Activated CD8-positive, alpha-beta T cell treated with anti-CD3 and anti-CD28 coated beads for 36 hours (primary cell): Measurements from ENCODE around the gene XCL2. TPM values are rescaled to one million over a fixed set of nuclear protein-coding genes. Genes with fewer than 3 reads are reported as not detected.
"Not testable (repeated sequence)": the region's sequence is repeated elsewhere in the genome, so short reads cannot be mapped to it uniquely, and the experiment has no call there.

Source experiments
- ATAC-seq: fragments of 200-7000 bp; cut with Tn5 transposase; one replicate; pipeline ENCODE4 v1.10.0; 2021; ENCODE audit warnings: mild to moderate bottlenecking, moderate library complexity
- CTCF ChIA-PET: fragments of 350-600 bp; sonication (Branson Sonifier 250); formaldehyde crosslinking; loops from one replicate; lab custom pipeline; 2021; ENCODE audit warnings: antibody characterized with exemption; lab: Charles Lee
- POLR2A ChIA-PET: fragments of 350-600 bp; sonication (Branson Sonifier 250); formaldehyde crosslinking; loops from one replicate; lab custom pipeline; 2021; ENCODE audit warnings: antibody characterized with exemption; lab: Charles Lee
- DNase-seq: peaks from one replicate; pipeline ENCODE4 v3.0.0-alpha.2; 2020
- H3K27ac Mint-ChIP-seq: one replicate; pipeline ENCODE4 v1.8.0; 2021; ENCODE audit warnings: mild to moderate bottlenecking, mixed read lengths
- H3K27me3 Mint-ChIP-seq: one replicate; pipeline ENCODE4 v1.8.0; 2021; ENCODE audit warnings: mixed read lengths
- H3K36me3 Mint-ChIP-seq: one replicate; pipeline ENCODE4 v1.8.0; 2021; ENCODE audit warnings: low read depth, mixed read lengths
- H3K4me1 Mint-ChIP-seq: one replicate; pipeline ENCODE4 v1.8.0; 2021; ENCODE audit warnings: low read depth, mixed read lengths
- H3K4me3 Mint-ChIP-seq: one replicate; pipeline ENCODE4 v1.8.0; 2021; ENCODE audit warnings: mild to moderate bottlenecking, moderate library complexity, mixed read lengths
- H3K9me3 Mint-ChIP-seq: one replicate; pipeline ENCODE4 v1.8.0; 2021; ENCODE audit warnings: mixed read lengths
- intact Hi-C: fragments of 100-400 bp; cut with micrococcal nuclease; formaldehyde crosslinking; loops from one replicate; pipeline ENCODE4 v1.10.0; 2022
- total RNA-seq, 2 experiments: library from RNA; stranded (reverse); gene quantifications; one replicate each; pipeline ENCODE4 v1.2.3, GENCODE V29; 2021
- TF ChIP-seq, protein P1 (sequence below): fragments of 200-600 bp; IDR thresholded peaks from one replicate; pipeline ENCODE4 v1.8.0; 2022; ENCODE audit warnings: antibody characterized with exemption, mild to moderate bottlenecking

Gene XCL2, protein sequence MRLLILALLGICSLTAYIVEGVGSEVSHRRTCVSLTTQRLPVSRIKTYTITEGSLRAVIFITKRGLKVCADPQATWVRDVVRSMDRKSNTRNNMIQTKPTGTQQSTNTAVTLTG
- total RNA-seq, result 100 to 1,000 TPM; 188 to 191 TPM

DNA sequence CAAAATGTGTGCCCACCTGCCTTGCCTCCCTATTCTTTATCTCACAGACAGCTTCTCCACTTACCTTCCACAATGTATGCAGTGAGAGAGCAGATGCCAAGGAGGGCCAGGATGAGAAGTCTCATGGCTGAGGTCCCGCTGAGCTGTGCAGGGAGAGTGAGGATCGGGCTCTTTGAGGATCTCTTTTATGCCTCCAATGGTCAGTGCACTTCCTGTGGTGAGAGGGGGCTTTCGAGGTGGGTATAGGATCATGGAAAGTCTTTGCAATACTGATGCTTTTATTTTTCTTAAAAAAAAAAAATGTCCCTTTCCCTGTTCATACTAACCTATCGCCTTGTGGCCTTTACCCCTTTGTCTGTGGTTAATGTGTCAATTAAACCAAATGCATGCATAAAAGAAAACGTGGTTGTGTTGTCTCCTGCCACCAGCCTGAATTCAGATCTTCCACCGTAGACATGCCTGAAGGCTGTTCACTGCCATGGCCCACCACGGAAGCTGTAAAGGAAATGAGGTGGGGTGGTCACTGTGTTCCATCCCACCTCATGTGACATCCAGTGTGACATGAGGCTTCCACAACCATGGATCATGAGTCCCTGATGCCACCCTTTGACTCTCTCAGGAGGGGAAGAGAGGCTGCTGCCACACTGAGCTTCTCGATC, at the start of gene XCL2:
TSS of gene XCL2 (minus strand) at position 158 of the 659 bp plus-strand sequence. CDS start at position 125, 33 bp downstream.
- ATAC-seq (peak; percentile 80), DNase-seq (peak; percentile 54)
- Mint-ChIP-seq H3K36me3 (peaks cover 41% of the 10 kb centered on the region), H3K27ac (peak within 1 kb of the TSS; percentile 98), H3K4me3 (peak within 1 kb of the TSS; percentile 86), H3K4me1 (peaks cover 31% of the 10 kb centered on the region)
- H3K27me3 Mint-ChIP-seq, H3K9me3 Mint-ChIP-seq, intact Hi-C loops, CTCF ChIA-PET: not testable (repeated sequence)
- POLR2A ChIA-PET, result interaction anchor here (1.7 kb wide), 1 partner anchor 35 kb away, joined by 4 read pairs; no protein-coding TSS in a partner anchor

DNA sequence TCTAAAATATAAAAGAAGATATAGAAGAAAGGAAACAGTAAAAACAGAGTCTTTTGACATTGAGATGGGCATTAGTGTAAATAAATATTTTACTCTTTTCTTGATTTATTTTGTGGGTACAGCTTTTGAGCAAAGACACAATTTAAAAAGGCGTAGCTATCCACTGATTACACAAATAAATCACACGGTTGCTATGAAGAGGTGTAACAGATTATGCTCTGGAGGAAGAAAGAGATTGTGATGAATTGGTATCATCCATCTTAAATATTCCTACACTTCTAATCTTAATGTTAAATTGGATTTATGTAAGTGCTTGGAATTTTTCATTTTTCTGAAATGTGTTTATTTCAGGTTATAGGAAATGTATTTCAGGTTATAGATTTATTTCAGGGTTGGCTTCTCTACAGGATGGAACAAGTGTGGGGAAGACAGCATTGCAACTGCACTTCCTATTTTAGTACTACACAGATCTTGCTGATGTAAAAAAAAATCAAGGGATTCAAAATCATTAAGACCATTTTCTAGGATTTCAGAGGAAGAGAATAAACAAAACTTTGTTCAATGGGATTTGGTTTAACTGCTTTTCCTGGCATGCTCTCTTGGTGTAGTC, 47.9 kb upstream of the XCL2 start:
- TF ChIP-seq, protein P1, sequence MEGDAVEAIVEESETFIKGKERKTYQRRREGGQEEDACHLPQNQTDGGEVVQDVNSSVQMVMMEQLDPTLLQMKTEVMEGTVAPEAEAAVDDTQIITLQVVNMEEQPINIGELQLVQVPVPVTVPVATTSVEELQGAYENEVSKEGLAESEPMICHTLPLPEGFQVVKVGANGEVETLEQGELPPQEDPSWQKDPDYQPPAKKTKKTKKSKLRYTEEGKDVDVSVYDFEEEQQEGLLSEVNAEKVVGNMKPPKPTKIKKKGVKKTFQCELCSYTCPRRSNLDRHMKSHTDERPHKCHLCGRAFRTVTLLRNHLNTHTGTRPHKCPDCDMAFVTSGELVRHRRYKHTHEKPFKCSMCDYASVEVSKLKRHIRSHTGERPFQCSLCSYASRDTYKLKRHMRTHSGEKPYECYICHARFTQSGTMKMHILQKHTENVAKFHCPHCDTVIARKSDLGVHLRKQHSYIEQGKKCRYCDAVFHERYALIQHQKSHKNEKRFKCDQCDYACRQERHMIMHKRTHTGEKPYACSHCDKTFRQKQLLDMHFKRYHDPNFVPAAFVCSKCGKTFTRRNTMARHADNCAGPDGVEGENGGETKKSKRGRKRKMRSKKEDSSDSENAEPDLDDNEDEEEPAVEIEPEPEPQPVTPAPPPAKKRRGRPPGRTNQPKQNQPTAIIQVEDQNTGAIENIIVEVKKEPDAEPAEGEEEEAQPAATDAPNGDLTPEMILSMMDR, result no peak
- Mint-ChIP-seq H3K4me1 (no peaks in the 10 kb centered on the region), H3K9me3 (no peaks in the 10 kb centered on the region), H3K27me3 (no peaks in the 10 kb centered on the region), H3K36me3 (no peaks in the 10 kb centered on the region), H3K4me3 (no peak overlapping the region), H3K27ac (no peak overlapping the region)
- POLR2A ChIA-PET, result no interaction called here
- intact Hi-C loops, result no loop called here
- DNase-seq (no peak), ATAC-seq (no peak)
- CTCF ChIA-PET, result interaction anchor here (4.2 kb wide), 1 partner anchor 11 kb away, joined by 28 read pairs; no protein-coding TSS in a partner anchor

DNA sequence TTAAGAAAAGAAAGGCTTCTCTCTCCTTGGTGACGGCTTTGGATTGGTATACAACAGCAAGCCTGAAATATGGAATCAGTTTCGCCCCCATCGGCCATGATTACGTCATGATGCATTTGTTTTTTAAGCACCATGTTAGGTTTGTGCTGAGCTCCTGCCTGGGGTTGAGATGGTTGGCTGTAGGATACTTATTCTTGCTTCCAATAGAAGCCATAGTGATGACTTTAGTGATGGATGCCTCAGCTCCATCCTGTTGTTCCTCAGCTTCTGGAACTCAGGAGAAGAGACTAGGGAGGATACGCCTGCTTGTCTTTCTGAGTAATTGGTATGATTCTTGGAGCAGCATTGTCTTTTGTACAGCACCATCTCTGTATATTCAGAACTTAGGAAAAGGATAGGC, 47.3 kb upstream of the XCL2 start:
- no peaks in the 10 kb centered on the region for H3K36me3 Mint-ChIP-seq

DNA sequence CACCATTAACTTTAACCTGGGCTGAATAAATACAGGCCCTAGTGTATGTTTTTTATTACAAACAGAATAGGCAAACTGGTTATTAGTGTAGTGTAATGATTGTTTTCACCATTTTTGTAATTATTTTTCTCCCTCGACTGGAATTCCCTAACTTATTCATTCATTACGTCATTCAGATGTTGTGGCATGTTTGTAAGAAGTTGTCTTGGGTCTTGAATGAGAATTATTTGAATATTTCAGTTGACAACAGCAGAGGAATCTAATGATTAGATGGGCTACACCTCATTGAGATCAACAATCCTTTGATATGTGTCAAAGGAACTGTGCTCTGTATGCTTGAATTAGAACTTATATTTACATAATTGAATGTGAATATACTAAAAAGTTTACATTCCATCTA, 45.4 kb upstream of the XCL2 start:
- H3K27ac Mint-ChIP-seq, result no peak overlapping the region
- H3K36me3 Mint-ChIP-seq, result no peaks in the 10 kb centered on the region
- TF ChIP-seq, protein P1, result no peak
- ChIA-PET POLR2A (no interaction called here), CTCF (interaction anchor here (4.2 kb wide), 1 partner anchor 13 kb away, joined by 28 read pairs; no protein-coding TSS in a partner anchor)
- no peak for ATAC-seq
- no peaks in the 10 kb centered on the region for H3K27me3 Mint-ChIP-seq
- intact Hi-C loops, result loop anchor here (10.0 kb wide), 1 partner anchor 244 kb away; no protein-coding TSS in a partner anchor
- H3K4me1 Mint-ChIP-seq, result no peaks in the 10 kb centered on the region
- H3K4me3 Mint-ChIP-seq, result no peak overlapping the region
- no peak for DNase-seq
- H3K9me3 Mint-ChIP-seq, result no peaks in the 10 kb centered on the region

More for the DNA sequence above, 47.3 kb upstream of the XCL2 start:
- Mint-ChIP-seq H3K9me3 (no peaks in the 10 kb centered on the region), H3K4me1 (no peaks in the 10 kb centered on the region), H3K27me3 (no peaks in the 10 kb centered on the region), H3K27ac (no peak overlapping the region), H3K4me3 (no peak overlapping the region)
- TF ChIP-seq, protein P1, result no peak
- ATAC-seq (no peak), DNase-seq (no peak)
- ChIA-PET CTCF (interaction anchor here (1.3 to 4.2 kb wide), 3 partner anchors 11 to 250 kb away, joined by 3 to 28 read pairs (median 4); no protein-coding TSS in a partner anchor), POLR2A (interaction anchor here (0.6 kb wide), 1 partner anchor 723 kb away, joined by 4 read pairs; no protein-coding TSS in a partner anchor)
- intact Hi-C loops, result no loop called here

DNA sequence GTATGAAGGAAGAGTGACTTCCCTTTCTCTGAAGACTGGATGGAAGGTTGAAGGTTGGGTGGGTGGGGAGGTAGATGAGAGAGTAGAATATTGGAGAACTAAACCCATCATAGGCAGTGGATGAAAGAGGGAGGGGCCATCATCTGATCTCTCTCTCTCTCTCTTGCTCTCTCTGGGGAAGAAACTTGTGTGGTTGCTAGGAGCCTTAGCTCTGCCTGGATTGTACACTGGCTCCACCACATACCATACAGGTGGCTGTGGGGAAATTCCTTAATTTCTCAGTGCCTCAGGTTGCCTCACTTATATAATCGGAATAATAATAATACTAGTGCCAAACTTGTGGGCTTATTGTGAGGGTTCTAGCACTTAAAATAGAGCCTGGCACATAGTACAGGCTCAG, 42.1 kb upstream of the XCL2 start:
- H3K27ac Mint-ChIP-seq, result no peak overlapping the region

More for the DNA sequence above, 42.1 kb upstream of the XCL2 start:
- DNase-seq (no peak), ATAC-seq (no peak)
- ChIA-PET CTCF (interaction anchor here (1.0 to 2.1 kb wide), 3 partner anchors 17 to 244 kb away, joined by 4 to 7 read pairs (median 4); no protein-coding TSS in a partner anchor), POLR2A (interaction anchor here (0.6 kb wide), 1 partner anchor 21 kb away, joined by 3 read pairs; no protein-coding TSS in a partner anchor)
- TF ChIP-seq, protein P1, result no peak
- Mint-ChIP-seq H3K4me1 (no peaks in the 10 kb centered on the region), H3K36me3 (peaks cover 1% of the 10 kb centered on the region), H3K4me3 (no peak overlapping the region), H3K27me3 (no peaks in the 10 kb centered on the region), H3K9me3 (no peaks in the 10 kb centered on the region)
- intact Hi-C loops, result loop anchor here (10.0 kb wide), 1 partner anchor 241 kb away; no protein-coding TSS in a partner anchor
